NCI-H460 (cell line): Measurements from ENCODE around the gene NPPA. TPM values are rescaled to one million over a fixed set of nuclear protein-coding genes. Genes with fewer than 3 reads are reported as not detected.

Source experiments
- DNase-seq: peaks from one replicate; pipeline ENCODE4 v3.0.0-alpha.2; 2016; ENCODE audit warnings: low read depth; ENCODE audit errors: extremely low read depth
- total RNA-seq: library from RNA; depleted of rRNA; stranded (reverse); fragments of >200 nt; shearing (Covaris generic); gene quantifications from 2 replicates; pipeline ENCODE4 v1.2.3, GENCODE V29; 2014

The NPPA gene
- total RNA-seq, 1 experiment from 2014 or later: not detected

DNA sequence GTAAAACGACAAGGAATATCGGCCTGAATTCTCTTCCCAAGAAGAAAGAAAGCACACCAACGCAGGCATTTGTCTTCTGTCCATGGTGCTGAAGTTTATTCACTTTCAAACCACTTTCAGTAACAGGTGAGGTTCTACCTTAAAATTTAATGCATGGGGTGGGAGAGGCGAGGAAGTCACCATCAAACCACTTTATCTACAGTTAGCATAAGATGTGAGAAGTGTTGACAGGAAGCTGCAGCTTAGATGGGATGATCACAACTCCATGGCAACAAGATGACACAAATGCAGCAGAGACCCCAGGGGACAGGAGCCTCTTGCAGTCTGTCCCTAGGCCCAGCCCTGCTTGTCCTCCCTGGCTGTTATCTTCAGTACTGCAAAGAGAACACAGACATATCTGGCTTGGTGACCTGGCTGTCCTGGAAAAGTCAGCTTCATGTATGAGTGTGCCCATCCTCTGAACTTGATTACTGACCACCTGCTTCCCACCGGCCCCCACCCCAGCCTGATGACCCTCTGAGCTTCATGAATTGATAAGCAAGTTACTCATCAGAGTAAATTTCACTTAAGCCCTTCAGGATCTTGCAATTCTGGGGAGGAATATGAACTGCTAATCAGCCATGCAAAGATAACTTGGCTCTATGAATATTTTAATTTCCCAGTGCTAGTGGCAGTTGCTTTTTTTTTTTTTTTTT, 1.8 kb downstream of the NPPA start:
- no peak for DNase-seq

GRCh38 chr1:11842154-11843041, 5.2 kb downstream of the NPPA start:
- no peak for DNase-seq

DNA sequence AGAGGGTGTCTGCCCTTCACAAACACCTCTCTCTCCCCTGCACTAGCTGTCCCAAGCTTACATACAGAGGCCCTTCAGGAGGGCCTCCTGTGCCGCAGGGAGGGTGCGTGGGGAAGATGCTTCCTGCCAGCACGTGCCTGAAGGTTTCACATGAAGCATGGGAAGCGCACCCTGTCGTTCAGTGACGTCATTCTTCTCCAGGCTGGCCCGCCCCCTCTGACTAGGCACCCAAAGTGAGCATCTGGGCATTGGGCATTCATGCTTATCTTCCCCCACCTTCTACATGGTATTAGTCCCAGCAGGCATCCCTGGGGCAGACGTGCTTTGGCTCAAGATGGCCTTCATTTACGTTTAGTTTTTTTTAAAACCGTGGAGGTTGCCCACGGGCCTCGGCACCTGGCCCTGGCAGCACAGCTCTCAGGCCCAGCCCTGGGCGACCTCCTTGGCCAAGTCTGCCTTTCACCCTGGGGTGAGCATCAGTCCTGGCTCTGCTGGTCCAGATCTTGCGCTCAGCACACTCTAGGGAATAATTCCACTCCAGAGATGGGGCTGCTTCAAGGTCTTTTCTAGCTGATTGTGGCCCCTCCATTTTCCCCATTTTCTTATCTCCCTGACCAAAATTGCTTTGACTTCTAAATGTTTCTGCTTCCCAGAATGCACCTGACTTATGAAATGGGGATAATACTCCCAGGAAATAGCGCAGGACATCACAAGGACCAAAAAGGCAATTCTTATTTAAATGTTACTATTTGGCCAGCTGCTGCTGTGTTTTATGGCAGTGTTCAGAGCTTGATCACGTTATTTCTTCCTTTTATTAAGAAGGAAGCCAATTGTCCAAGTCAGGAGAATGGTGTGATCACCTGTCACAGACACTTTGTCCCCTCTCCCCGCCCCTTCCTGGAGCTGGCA, 6.1 kb downstream of the NPPA start:
- DNase-seq: no peak

GRCh38 chr1:11839727-11840705, 7.6 kb downstream of the NPPA start:
- DNase-seq: no peak

GRCh38 chr1:11838349-11839272, 9.0 kb downstream of the NPPA start:
- DNase-seq: peak; percentile 42

- DNase-seq: no peak
Measured at GRCh38 chr1:11837767-11838348, 9.7 kb downstream of the NPPA start.

DNA sequence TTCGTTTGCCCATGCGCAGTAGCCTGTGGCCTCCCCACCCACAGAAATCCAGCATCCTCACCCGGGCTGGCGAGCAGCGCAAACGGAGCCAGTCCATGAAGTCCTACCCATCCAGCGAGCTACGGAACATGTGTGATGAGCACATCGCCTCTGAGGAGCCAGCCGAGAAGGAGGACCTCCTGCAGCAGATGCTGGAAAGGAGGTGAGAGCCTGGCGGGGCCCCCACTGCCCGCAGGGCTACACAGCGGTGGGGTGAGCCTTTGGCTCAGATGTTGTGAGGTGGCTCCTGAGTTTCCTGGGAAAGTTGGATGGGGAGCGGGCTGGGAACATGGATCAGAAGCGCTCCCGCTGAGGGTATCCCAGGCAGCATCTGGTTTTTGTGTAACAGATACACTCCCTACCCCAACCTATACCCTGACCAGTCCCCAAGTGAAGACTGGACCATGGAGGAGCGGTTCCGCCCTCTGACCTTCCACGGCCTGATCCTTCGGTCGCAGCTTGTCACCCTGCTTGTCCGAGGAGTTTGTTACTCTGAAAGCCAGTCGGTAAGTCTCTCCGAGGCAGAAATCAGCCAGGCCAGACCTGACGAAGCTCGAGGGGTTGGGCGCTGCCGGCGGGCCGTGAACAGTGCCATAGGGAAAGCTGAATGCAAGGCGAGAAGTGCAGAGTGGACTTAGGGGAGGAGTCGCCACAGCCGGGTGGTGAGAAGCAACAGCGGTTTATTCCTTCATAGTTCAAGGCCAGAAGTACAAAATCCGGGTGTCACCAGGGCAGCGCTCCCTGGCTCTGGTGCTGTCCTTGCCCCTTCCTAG, 10.4 kb downstream of the NPPA start:
- DNase-seq: no peak

- no peak for DNase-seq
Measured at GRCh38 chr1:11835441-11836225, 11.9 kb downstream of the NPPA start.

- no peak for DNase-seq
Measured at GRCh38 chr1:11833900-11834299, 13.7 kb downstream of the NPPA start.

- no peak for DNase-seq
Measured at GRCh38 chr1:11833497-11833896, 14.1 kb downstream of the NPPA start.

GRCh38 chr1:11831945-11832725, 15.4 kb downstream of the NPPA start:
- no peak for DNase-seq

GRCh38 chr1:11828511-11828910, 19.1 kb downstream of the NPPA start:
- DNase-seq: no peak

DNA sequence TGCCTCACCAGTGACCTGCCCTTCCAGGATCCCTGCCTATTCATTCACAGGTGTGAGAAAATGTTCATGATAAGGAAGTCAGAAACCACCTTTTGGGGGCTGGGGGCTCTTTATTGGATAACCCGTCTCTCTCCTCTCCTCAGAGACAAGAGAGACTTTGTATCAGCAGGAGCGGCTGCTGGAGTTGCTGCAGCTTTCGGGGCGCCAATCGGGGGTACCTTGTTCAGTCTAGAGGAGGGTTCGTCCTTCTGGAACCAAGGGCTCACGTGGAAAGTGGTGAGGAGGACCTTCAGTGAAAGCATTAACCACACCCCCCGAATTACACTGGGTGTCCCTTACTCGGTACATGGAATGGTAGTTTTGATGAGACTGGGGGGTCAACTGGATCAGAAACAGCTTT, 20.6 kb downstream of the NPPA start:
- DNase-seq: no peak

- no peak for DNase-seq
Measured at GRCh38 chr1:11825131-11825530, 22.5 kb downstream of the NPPA start.

GRCh38 chr1:11823366-11824137, 24.0 kb downstream of the NPPA start:
- no peak for DNase-seq
